ENCODE data around the gene TAT.

DNA sequence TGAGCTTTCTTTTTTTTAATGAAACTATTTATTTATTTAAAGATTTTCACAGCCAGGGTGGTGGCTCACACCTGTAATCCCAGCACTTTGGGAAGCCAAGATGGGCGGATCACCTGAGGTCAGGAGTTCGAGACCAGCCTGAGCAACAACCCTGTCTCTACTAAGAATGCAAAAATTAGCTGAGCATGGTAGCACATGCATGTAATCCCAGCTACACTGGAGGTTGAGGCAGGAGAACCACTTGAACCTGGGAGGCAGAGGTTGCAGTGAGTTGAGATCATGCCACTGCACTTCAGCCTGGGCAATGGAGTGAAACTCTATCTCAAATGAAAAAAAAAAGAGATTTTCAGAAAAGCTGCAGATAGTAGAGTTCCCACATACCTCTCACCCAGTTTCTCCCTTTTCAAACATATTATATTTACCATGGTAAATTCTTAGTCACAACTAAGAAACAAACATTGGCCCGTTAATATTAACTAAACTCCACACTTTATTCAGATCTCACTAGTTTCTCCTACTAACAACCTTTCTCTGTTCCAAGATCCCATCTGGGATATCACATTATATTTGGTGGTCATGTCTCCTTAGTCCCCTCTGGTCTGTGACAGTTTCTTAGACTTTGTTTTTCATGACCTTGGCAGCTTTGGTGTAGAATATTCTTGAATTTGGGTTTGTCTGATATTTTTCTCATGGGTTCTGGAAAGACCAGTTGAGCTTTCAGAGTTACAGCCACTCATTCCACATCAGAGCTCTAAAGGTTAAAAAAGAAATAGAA lies 7.8 kb upstream of the TAT start:
- TF ChIP-seq POLR2A (IDR thresholded peaks at IDR 0.05): no peak
- TF ChIP-seq, protein P1, sequence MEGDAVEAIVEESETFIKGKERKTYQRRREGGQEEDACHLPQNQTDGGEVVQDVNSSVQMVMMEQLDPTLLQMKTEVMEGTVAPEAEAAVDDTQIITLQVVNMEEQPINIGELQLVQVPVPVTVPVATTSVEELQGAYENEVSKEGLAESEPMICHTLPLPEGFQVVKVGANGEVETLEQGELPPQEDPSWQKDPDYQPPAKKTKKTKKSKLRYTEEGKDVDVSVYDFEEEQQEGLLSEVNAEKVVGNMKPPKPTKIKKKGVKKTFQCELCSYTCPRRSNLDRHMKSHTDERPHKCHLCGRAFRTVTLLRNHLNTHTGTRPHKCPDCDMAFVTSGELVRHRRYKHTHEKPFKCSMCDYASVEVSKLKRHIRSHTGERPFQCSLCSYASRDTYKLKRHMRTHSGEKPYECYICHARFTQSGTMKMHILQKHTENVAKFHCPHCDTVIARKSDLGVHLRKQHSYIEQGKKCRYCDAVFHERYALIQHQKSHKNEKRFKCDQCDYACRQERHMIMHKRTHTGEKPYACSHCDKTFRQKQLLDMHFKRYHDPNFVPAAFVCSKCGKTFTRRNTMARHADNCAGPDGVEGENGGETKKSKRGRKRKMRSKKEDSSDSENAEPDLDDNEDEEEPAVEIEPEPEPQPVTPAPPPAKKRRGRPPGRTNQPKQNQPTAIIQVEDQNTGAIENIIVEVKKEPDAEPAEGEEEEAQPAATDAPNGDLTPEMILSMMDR (IDR thresholded peaks at IDR 0.05): no peak
